Measurements from ENCODE around the gene RPP38.

RPP38 gene

GRCh38 chr10:15152556-15152955, 55.4 kb downstream of the RPP38 start:
- no peaks in the 10 kb centered on the region for H3K9me3 ChIP-seq (ENCODE audit: insufficient read depth, low read length, severe bottlenecking)
- H3K4me1 ChIP-seq (ENCODE audit: insufficient read depth, low read length): no peaks in the 10 kb centered on the region
- no peak overlapping the region for H3K9ac ChIP-seq (ENCODE audit: low read depth, low read length)
- no peak overlapping the region for H2AFZ ChIP-seq (ENCODE audit: low read depth, low read length)
- peaks cover 70% of the 10 kb centered on the region for H3K79me2 ChIP-seq (ENCODE audit: insufficient read depth, low read length)
- no peaks in the 10 kb centered on the region for H3K27me3 ChIP-seq (ENCODE audit: insufficient read depth, low read length, poor library complexity)
- H3K36me3 ChIP-seq (ENCODE audit: insufficient read depth, low read length): no peaks in the 10 kb centered on the region
- H3K4me2 ChIP-seq (ENCODE audit: insufficient read depth, low read length): no peak overlapping the region
- no peak overlapping the region for H3K27ac ChIP-seq (ENCODE audit: low read length)
- no peak for DNase-seq
- no peak for TF ChIP-seq CTCF (IDR thresholded peaks at IDR 0.05; ENCODE audit: borderline replicate concordance, extremely low read depth, low read length, poor library complexity, severe bottlenecking)
- ATAC-seq (ENCODE audit: insufficient read depth, low read depth): no peak
- H4K20me1 ChIP-seq (ENCODE audit: insufficient read depth, low read length): peaks cover 19% of the 10 kb centered on the region
- no peak overlapping the region for H3K4me3 ChIP-seq (ENCODE audit: low read depth in 1 of 2, low read length in 2 of 2)
